ENCODE measurements around the gene USP5. TPM values are rescaled to one million over a fixed set of nuclear protein-coding genes. Genes with fewer than 3 reads are reported as not detected.

USP5 gene
- total and polyA plus RNA-seq, 2 donors (not counting 3 experiments of a cell fraction or from before 2014, with no cell fraction given): 68.9 to 135 TPM

DNA sequence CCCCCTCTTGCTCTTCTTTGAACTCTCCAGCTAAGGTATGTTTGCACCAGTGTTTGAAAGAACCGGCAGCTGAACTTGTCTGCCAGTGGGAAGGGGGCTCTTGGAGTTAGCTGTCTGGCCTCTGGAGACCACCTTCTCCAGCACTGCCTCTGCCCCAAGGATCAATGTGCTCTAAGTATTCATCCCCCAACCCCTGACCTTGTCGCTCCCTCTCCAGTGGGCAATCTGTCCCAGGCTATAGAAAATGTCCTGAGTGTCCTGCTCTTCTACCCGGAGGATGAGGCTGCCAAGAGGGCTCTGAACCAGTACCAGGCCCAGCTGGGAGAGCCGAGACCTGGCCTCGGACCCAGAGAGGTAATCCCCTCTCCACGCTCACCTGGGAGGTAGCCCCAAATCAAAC, 21.0 kb upstream of the USP5 start:
- no TSS peak for BruUV-seq (replicated peaks)
- Histone ChIP-seq H2AFZ (ENCODE audit: low read depth, low read length) (no peak overlapping the region), H3K4me2 (ENCODE audit: insufficient read depth, low read length) (no peak overlapping the region), H3K27me3 (ENCODE audit: control insufficient read depth in 2 of 2, insufficient read depth in 2 of 2, low read length in 2 of 2) (no peaks in the 10 kb centered on the region), H4K20me1 (replicated peaks; ENCODE audit: control insufficient read depth, extremely low read depth, insufficient read depth, low read length) (no peaks in the 10 kb centered on the region), H3K9ac (replicated peaks; ENCODE audit: extremely low read depth, insufficient read depth, low read length) (no peak overlapping the region), H3K4me1 (ENCODE audit: control insufficient read depth, extremely low read depth, insufficient read depth, low read length) (peaks cover 13% of the 10 kb centered on the region), H3K4me3 (replicated peaks in 1 of 3; ENCODE audit: insufficient read depth in 1 of 3, low read depth in 1 of 3, low read length in 3 of 3) (no peak overlapping the region), H3K9me3 (replicated peaks; ENCODE audit: control insufficient read depth, insufficient read depth, low read length) (no peaks in the 10 kb centered on the region), H3K36me3 (ENCODE audit: control insufficient read depth in 2 of 2, extremely low read depth in 1 of 2, insufficient read depth in 2 of 2, low read length in 2 of 2) (peaks cover 0 to 18% of the 10 kb centered on the region in 2 experiments), H3K9me1 (replicated peaks; ENCODE audit: control insufficient read depth, extremely low read depth, insufficient read depth, low read length) (no peaks in the 10 kb centered on the region), H3K27ac (ENCODE audit: insufficient read depth, low read depth, low read length) (no peak overlapping the region), H3K79me2 (ENCODE audit: control insufficient read depth, insufficient read depth, low read length) (peaks cover 25% of the 10 kb centered on the region)
- dilution Hi-C loops (cut with MboI; ENCODE audit: extremely low pct_ligation_motif_present, low sequenced_read_pairs) (no loop called here), intact Hi-C loops (cut with micrococcal nuclease) (no loop called here)
- TF ChIP-seq GATA2 (IDR thresholded peaks at IDR 0.05; ENCODE audit: insufficient read depth, insufficient read length, low read depth, low read length): no peak
- TF ChIP-seq MYC (IDR thresholded peaks at IDR 0.05; ENCODE audit: low read depth, low read length): no peak
- no peak for TF ChIP-seq POLR2A (IDR thresholded peaks at IDR 0.05; ENCODE audit: low read depth, low read length)
- TF ChIP-seq, protein P1, sequence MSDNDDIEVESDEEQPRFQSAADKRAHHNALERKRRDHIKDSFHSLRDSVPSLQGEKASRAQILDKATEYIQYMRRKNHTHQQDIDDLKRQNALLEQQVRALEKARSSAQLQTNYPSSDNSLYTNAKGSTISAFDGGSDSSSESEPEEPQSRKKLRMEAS (IDR thresholded peaks at IDR 0.05; ENCODE audit: insufficient read depth, insufficient read length): no peak
- TF ChIP-seq JUN (IDR thresholded peaks at IDR 0.05; ENCODE audit: borderline replicate concordance, insufficient read depth, insufficient read length, low read depth): no peak
- no peak for TF ChIP-seq FOS (IDR thresholded peaks at IDR 0.05; ENCODE audit: borderline replicate concordance, insufficient read depth, low read length)
- TF ChIP-seq EZH2 (IDR thresholded peaks at IDR 0.05; ENCODE audit: borderline replicate concordance, low read depth, low read length, severe bottlenecking): no peak
- ChIA-PET POLR2A (no interaction called here), CTCF (interaction anchor here (1.3 to 12.0 kb wide), 2 partner anchors 18 to 78 kb away, joined by 3 to 148 read pairs; partner anchors contain the start of gene MLF2)
- DNase-seq (ENCODE audit: low read depth, low spot score) (no peak), FAIRE-seq (no peak)

DNA sequence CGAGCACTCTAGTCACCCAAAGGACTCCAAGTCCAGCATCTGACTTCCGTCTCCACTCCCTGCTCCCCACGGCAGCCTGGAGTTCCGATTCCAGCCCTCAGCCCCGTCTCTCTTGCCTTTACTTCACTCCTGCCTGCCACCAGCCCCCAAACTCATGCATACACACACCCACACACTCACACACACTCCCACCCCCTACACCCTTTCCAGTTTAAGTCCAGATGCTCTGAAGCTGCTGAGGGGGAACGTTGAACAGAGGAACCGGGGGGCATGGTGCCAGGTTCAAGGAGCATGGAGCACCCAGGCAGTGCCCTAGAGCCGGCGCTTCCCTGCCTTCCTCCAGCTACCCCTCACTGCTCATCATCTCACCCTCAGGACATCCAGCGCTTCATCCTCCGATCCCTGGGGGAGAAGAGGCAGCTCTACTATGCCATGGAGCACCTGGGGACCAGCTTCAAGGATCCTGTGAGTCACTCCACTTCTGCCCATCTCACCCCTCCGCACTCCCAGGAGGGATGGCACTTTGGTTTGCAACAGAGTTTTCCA, 20.4 kb upstream of the USP5 start:
- BruUV-seq (replicated peaks): no TSS peak
- Histone ChIP-seq H3K4me1 (ENCODE audit: control insufficient read depth, extremely low read depth, insufficient read depth, low read length) (peaks cover 13% of the 10 kb centered on the region), H3K9me1 (replicated peaks; ENCODE audit: control insufficient read depth, extremely low read depth, insufficient read depth, low read length) (no peaks in the 10 kb centered on the region), H3K27ac (ENCODE audit: insufficient read depth, low read depth, low read length) (no peak overlapping the region), H3K4me3 (replicated peaks in 1 of 3; ENCODE audit: insufficient read depth in 1 of 3, low read depth in 1 of 3, low read length in 3 of 3) (no peak overlapping the region), H3K9ac (replicated peaks; ENCODE audit: extremely low read depth, insufficient read depth, low read length) (no peak overlapping the region), H3K36me3 (ENCODE audit: control insufficient read depth in 2 of 2, extremely low read depth in 1 of 2, insufficient read depth in 2 of 2, low read length in 2 of 2) (peaks cover 0 to 21% of the 10 kb centered on the region in 2 experiments), H2AFZ (ENCODE audit: low read depth, low read length) (no peak overlapping the region), H3K79me2 (ENCODE audit: control insufficient read depth, insufficient read depth, low read length) (peaks cover 25% of the 10 kb centered on the region), H3K9me3 (replicated peaks; ENCODE audit: control insufficient read depth, insufficient read depth, low read length) (no peaks in the 10 kb centered on the region), H4K20me1 (replicated peaks; ENCODE audit: control insufficient read depth, extremely low read depth, insufficient read depth, low read length) (no peaks in the 10 kb centered on the region), H3K27me3 (ENCODE audit: control insufficient read depth in 2 of 2, insufficient read depth in 2 of 2, low read length in 2 of 2) (no peaks in the 10 kb centered on the region), H3K4me2 (ENCODE audit: insufficient read depth, low read length) (no peak overlapping the region)
- intact Hi-C loops (cut with micrococcal nuclease) (no loop called here), dilution Hi-C loops (cut with MboI; ENCODE audit: extremely low pct_ligation_motif_present, low sequenced_read_pairs) (no loop called here)
- FAIRE-seq (no peak), DNase-seq (ENCODE audit: low read depth, low spot score) (no peak)
- POLR2A ChIA-PET: no interaction called here
- CTCF ChIA-PET: interaction anchor here (12.0 kb wide), 1 partner anchor 78 kb away, joined by 148 read pairs; the partner anchor contains the start of gene MLF2
- TF ChIP-seq POLR2AphosphoS5 (IDR thresholded peaks at IDR 0.05; ENCODE audit: insufficient read depth, low read depth, low read length) (no peak), FOS (IDR thresholded peaks at IDR 0.05; ENCODE audit: borderline replicate concordance, insufficient read depth, low read length) (no peak), POLR2A (IDR thresholded peaks at IDR 0.05; ENCODE audit: low read depth, low read length) (no peak), EZH2 (IDR thresholded peaks at IDR 0.05; ENCODE audit: borderline replicate concordance, low read depth, low read length, severe bottlenecking) (no peak), JUN (IDR thresholded peaks at IDR 0.05; ENCODE audit: borderline replicate concordance, insufficient read depth, insufficient read length, low read depth) (no peak)
- TF ChIP-seq, protein P1 (IDR thresholded peaks at IDR 0.05; ENCODE audit: insufficient read depth, insufficient read length): no peak
- TF ChIP-seq, protein P2, sequence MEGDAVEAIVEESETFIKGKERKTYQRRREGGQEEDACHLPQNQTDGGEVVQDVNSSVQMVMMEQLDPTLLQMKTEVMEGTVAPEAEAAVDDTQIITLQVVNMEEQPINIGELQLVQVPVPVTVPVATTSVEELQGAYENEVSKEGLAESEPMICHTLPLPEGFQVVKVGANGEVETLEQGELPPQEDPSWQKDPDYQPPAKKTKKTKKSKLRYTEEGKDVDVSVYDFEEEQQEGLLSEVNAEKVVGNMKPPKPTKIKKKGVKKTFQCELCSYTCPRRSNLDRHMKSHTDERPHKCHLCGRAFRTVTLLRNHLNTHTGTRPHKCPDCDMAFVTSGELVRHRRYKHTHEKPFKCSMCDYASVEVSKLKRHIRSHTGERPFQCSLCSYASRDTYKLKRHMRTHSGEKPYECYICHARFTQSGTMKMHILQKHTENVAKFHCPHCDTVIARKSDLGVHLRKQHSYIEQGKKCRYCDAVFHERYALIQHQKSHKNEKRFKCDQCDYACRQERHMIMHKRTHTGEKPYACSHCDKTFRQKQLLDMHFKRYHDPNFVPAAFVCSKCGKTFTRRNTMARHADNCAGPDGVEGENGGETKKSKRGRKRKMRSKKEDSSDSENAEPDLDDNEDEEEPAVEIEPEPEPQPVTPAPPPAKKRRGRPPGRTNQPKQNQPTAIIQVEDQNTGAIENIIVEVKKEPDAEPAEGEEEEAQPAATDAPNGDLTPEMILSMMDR (IDR thresholded peaks at IDR 0.05; ENCODE audit: extremely low read depth in 1 of 2, insufficient read depth in 1 of 2, low read depth in 1 of 2, low read length in 2 of 2): no peak
